AG09309 (cell line): ENCODE measurements around the gene RAB3C.

Experiments used
- DNase-seq: peaks from one replicate; pipeline ENCODE4 v3.0.0-alpha.2; 2010; ENCODE audit warnings: low read depth
- H3K4me3 ChIP-seq: 2 replicates; pipeline ENCODE4 v1.5.1; 2011; ENCODE audit warnings: mild to moderate bottlenecking, low read depth, low read length, moderate library complexity; ENCODE audit not compliant: control insufficient read depth
- TF ChIP-seq, protein P1 (sequence below): IDR thresholded peaks from 2 replicates; pipeline ENCODE4 v1.5.1; 2011; ENCODE audit warnings: mild to moderate bottlenecking, low read depth, low read length, inconsistent platforms; ENCODE audit not compliant: insufficient read depth, control insufficient read depth; ENCODE audit errors: missing control alignments

The RAB3C gene

DNA sequence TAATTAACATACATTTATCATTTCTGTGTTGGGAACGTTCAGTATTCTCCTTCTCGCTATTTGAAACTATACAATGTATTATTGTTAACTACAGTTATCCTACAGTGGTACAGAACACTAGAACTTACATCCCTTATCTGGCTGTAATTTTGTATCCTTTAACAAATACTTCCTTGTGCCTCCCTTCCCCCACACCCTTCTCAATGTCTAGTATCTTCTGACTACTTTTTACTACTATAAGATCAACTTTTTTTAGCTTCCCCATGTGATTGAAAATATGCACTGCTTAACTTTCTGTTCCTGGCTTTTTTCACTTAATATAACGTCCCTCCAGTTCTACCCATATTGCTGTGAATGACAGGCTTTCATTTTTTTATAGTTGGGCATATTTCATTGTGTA lies 253.5 kb downstream of the RAB3C start:
- DNase-seq = no peak
- TF ChIP-seq, protein P1, sequence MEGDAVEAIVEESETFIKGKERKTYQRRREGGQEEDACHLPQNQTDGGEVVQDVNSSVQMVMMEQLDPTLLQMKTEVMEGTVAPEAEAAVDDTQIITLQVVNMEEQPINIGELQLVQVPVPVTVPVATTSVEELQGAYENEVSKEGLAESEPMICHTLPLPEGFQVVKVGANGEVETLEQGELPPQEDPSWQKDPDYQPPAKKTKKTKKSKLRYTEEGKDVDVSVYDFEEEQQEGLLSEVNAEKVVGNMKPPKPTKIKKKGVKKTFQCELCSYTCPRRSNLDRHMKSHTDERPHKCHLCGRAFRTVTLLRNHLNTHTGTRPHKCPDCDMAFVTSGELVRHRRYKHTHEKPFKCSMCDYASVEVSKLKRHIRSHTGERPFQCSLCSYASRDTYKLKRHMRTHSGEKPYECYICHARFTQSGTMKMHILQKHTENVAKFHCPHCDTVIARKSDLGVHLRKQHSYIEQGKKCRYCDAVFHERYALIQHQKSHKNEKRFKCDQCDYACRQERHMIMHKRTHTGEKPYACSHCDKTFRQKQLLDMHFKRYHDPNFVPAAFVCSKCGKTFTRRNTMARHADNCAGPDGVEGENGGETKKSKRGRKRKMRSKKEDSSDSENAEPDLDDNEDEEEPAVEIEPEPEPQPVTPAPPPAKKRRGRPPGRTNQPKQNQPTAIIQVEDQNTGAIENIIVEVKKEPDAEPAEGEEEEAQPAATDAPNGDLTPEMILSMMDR = no peak

DNA sequence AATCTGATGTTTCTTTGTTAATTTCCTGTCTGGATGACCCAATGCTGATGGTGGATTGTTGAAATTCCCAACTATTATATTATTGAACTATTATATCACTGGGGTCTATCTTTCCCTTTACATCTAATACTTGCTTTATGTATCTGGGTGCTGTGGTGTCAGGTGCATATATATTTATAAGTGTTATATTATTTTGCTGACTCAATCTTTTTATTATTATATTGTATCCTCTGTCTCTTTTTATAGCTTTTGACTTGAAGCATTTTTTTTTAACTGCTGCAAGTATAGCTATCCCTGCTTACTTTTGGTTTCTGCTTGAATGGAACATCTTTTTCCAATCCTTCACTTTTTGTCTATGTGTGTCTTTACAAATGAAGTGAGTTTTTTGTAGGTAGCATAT lies 255.9 kb downstream of the RAB3C start:
- TF ChIP-seq, protein P1 = no peak

More for the DNA sequence above, 253.5 kb downstream of the RAB3C start:
- no peak overlapping the region for H3K4me3 ChIP-seq

DNA sequence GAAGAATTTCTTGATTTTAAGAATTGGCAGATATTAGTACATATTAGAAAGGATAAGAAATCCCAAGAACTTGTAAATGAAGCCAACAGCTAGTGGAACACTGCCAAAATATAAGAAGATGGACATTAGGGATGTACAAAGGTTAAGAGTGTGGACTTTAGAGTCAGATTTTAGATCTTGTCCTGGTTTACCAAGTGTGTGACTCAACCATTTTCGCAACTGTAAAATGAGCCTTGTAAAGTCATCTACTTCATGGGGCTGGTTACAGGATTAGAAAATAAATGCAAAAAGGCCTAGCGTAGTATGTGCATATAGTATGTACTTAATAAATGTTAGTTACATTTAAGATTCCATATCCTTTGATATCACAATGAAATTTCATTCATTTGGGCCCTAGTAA lies 260.0 kb downstream of the RAB3C start:
- no peak overlapping the region for H3K4me3 ChIP-seq
- TF ChIP-seq, protein P1 = no peak
- no peak for DNase-seq

More for the DNA sequence above, 255.9 kb downstream of the RAB3C start:
- no peak for DNase-seq
- no peak overlapping the region for H3K4me3 ChIP-seq

DNA sequence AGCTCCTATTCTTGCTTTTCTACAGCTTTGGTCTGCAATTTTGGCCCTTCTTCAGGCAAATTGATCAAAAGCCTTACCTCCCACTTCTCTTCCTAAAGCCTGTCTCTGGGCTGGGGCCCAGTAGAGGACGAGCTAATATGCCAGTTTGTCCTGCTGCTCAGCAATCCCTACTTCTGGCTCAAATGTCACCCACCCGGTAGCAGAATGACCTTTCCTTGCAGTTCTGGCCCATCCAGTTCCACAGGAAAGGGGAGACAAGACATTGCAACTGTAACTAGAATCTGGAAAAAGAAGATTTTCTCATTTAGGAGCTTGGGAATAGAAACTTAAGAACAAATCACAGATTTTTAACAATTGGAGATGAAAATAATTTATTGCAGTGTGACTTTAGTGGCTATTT lies 261.5 kb downstream of the RAB3C start:
- TF ChIP-seq, protein P1 = no peak
- no peak overlapping the region for H3K4me3 ChIP-seq
- DNase-seq = no peak

DNA sequence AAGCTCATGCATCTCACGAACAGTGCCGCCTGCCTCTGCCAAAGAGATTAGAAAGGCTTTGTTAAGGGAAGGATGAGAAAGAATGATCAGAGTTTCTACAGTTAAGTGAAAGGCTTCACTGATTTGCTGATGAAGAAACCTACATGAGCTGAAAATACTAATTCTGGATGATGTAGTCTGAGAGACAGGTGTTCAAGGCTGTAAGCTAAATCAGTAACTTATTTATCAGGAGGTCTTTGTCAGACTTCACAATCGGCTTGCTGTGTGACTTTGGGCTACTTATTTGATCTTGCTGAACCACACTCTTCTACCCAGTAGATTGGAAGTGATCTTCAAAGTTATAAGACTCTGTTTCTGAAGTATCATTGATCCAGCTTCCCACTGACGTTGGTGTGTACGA lies 264.2 kb downstream of the RAB3C start:
- no peak overlapping the region for H3K4me3 ChIP-seq
- TF ChIP-seq, protein P1 = no peak
- no peak for DNase-seq

DNA sequence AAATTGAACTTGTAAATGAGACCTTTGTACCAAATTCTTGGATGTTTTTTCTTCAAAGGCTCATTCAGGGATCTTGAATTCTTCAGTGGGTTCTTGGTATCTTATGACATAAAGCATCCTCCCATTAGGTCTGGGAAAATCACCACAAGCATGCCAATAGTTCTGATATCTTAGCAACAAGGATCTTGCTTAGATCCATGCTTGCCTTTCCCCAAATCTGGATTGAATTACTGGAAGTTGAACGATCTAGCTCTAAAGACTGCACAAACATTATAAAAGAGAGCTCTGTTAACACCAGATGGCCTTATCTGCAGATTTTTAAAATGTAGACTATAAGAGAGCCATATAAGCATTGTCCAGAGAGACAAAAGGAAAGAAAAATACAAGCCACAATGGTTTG lies 266.3 kb downstream of the RAB3C start:
- TF ChIP-seq, protein P1 = no peak
- no peak for DNase-seq
- H3K4me3 ChIP-seq = no peak overlapping the region

DNA sequence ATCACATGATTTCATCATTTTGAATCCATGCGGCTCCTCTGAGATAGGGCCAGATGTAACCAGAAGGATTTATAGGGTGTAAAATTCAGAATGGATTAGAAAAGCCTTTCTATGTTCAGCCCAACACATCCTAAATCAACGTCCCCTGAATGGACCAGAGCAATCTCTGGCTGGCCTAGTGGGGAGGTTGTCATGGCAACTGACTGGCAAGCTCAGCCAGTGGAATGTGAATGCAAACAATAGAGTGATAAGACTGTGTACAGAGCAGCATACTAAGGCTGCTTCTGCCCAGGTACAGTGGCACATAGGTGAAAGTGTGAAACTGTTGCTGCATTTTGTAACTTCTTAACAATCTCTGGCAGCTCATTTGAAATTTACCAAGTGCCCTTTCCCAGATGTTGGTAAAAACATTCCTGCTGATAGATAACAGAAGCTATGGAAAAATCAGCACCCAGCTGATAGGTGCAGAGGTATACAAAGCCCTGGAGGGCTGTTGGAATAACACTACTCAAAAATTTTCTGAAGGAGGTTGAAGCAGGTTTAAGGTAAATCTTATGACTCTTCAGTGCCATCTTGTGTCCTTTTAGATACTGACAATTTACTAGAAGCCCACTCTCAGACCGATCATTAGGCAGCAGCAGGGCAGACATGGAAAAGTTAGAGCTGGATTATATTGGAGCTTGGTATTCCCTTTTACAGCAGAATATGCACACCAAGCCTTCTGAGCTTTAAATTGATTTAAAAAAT lies 267.2 kb downstream of the RAB3C start:
- no peak overlapping the region for H3K4me3 ChIP-seq
- TF ChIP-seq, protein P1 = no peak
- no peak for DNase-seq
